ENCODE data around the gene CRNN. TPM values are rescaled to one million over a fixed set of nuclear protein-coding genes. Genes with fewer than 3 reads are reported as not detected.

CRNN gene
- total RNA-seq, 8 experiments from 2014 or later: 0.17 to 0.62 (median 0.35) TPM; not detected in 4

GRCh38 chr1:152411134-152411533, 2.9 kb downstream of the CRNN start:
- H3K4me1 ChIP-seq (replicated peaks in 1 of 2): no peaks in the 10 kb centered on the region

GRCh38 chr1:152410599-152410998, 3.5 kb downstream of the CRNN start:
- WGBS, 10 experiments: 39 to 73% (median 63%) methylated on average over 2 to 7 of the region's 7 CpGs; no CpG with 5 or more reads in 5 of the 10 experiments
- H3K4me3 ChIP-seq: no peak overlapping the region
- H3K27ac ChIP-seq: no peak overlapping the region
- in situ Hi-C loops (cut with MboI; ENCODE audit: low pct_unique_long_range_greater_than_20kb in 2 of 9, low sequenced_read_pairs in 9 of 9, unreplicated experiment in 9 of 9): no loop called here
- no peaks in the 10 kb centered on the region for H3K4me1 ChIP-seq (replicated peaks in 1 of 2)
- no peak for ATAC-seq (replicated peaks in 6 of 8)

More at GRCh38 chr1:152411134-152411533, 2.9 kb downstream of the CRNN start:
- 7 to 79% (median 46%) methylated on average over 2 of the region's 2 CpGs; no CpG with 5 or more reads in 3 of the 10 experiments for WGBS, 10 experiments
- no peak overlapping the region for H3K27ac ChIP-seq
- in situ Hi-C loops (cut with MboI; ENCODE audit: low pct_unique_long_range_greater_than_20kb in 2 of 9, low sequenced_read_pairs in 9 of 9, unreplicated experiment in 9 of 9): no loop called here
- no peak for ATAC-seq (replicated peaks in 6 of 8)
- no peak overlapping the region for H3K4me3 ChIP-seq

- in situ Hi-C loops (cut with MboI; ENCODE audit: low pct_unique_long_range_greater_than_20kb in 2 of 9, low sequenced_read_pairs in 9 of 9, unreplicated experiment in 9 of 9): no loop called here
- no peak for ATAC-seq (replicated peaks in 6 of 8)
- Histone ChIP-seq H3K4me3 (no peak overlapping the region), H3K4me1 (replicated peaks in 1 of 2) (no peaks in the 10 kb centered on the region), H3K27ac (no peak overlapping the region)
- 18 to 60% (median 21%) methylated on average over 1 to 2 of the region's 3 CpGs; no CpG with 5 or more reads in 5 of the 10 experiments for WGBS, 10 experiments
Observed at GRCh38 chr1:152410028-152410427, 4.0 kb downstream of the CRNN start.

GRCh38 chr1:152408664-152409063, 5.4 kb downstream of the CRNN start:
- in situ Hi-C loops (cut with MboI; ENCODE audit: low pct_unique_long_range_greater_than_20kb in 2 of 9, low sequenced_read_pairs in 9 of 9, unreplicated experiment in 9 of 9): no loop called here
- Histone ChIP-seq H3K4me1 (replicated peaks in 1 of 2) (no peaks in the 10 kb centered on the region), H3K27ac (no peak overlapping the region), H3K4me3 (no peak overlapping the region)
- ATAC-seq (replicated peaks in 6 of 8): no peak
- WGBS, 10 experiments: 15 to 100% (median 74%) methylated on average over 2 to 4 of the region's 4 CpGs; no CpG with 5 or more reads in 1 of the 10 experiments

- Histone ChIP-seq H3K27ac (no peak overlapping the region), H3K4me1 (replicated peaks in 1 of 2) (no peaks in the 10 kb centered on the region), H3K4me3 (no peak overlapping the region)
- 0 to 70% (median 20%) methylated on average over 1 to 8 of the region's 8 CpGs; no CpG with 5 or more reads in 1 of the 10 experiments for WGBS, 10 experiments
- ATAC-seq (replicated peaks in 6 of 8): peak in 3 of 8 experiments; percentile 71 to 92 (median 92)
- in situ Hi-C loops (cut with MboI; ENCODE audit: low pct_unique_long_range_greater_than_20kb in 2 of 9, low sequenced_read_pairs in 9 of 9, unreplicated experiment in 9 of 9): no loop called here
Observed at GRCh38 chr1:152398812-152399698, 15.0 kb downstream of the CRNN start.

GRCh38 chr1:152397474-152397873, 16.6 kb downstream of the CRNN start:
- Histone ChIP-seq H3K4me3 (no peak overlapping the region), H3K27ac (no peak overlapping the region), H3K4me1 (replicated peaks in 1 of 2) (no peaks in the 10 kb centered on the region)
- peak in 1 of 8 experiments; percentile 14 for ATAC-seq (replicated peaks in 6 of 8)
- in situ Hi-C loops (cut with MboI; ENCODE audit: low pct_unique_long_range_greater_than_20kb in 2 of 9, low sequenced_read_pairs in 9 of 9, unreplicated experiment in 9 of 9): no loop called here
- WGBS, 10 experiments: 20 to 87% (median 59%) methylated on average over 1 to 5 of the region's 5 CpGs; no CpG with 5 or more reads in 2 of the 10 experiments

- WGBS, 10 experiments: 0 to 27% (median 9%) methylated on average over 1 of the region's 1 CpG; no CpG with 5 or more reads in 1 of the 10 experiments
- no peak for ATAC-seq (replicated peaks in 6 of 8)
- no peak overlapping the region for H3K4me3 ChIP-seq
Observed at GRCh38 chr1:152394151-152394550, 19.9 kb downstream of the CRNN start.

GRCh38 chr1:152392909-152393308, 21.2 kb downstream of the CRNN start:
- peak in 2 of 8 experiments; percentile 52 to 72 for ATAC-seq (replicated peaks in 6 of 8)
- in situ Hi-C loops (cut with MboI; ENCODE audit: low pct_unique_long_range_greater_than_20kb in 2 of 9, low sequenced_read_pairs in 9 of 9, unreplicated experiment in 9 of 9): no loop called here
- Histone ChIP-seq H3K4me3 (no peak overlapping the region), H3K27ac (no peak overlapping the region), H3K4me1 (replicated peaks in 1 of 2) (no peaks in the 10 kb centered on the region)
- 0 to 84% (median 46%) methylated on average over 1 to 2 of the region's 2 CpGs for WGBS, 10 experiments

More at GRCh38 chr1:152394151-152394550, 19.9 kb downstream of the CRNN start:
- in situ Hi-C loops (cut with MboI; ENCODE audit: low pct_unique_long_range_greater_than_20kb in 2 of 9, low sequenced_read_pairs in 9 of 9, unreplicated experiment in 9 of 9): no loop called here
- Histone ChIP-seq H3K27ac (no peak overlapping the region), H3K4me1 (replicated peaks in 1 of 2) (no peaks in the 10 kb centered on the region)

- H3K4me1 ChIP-seq (replicated peaks in 1 of 2): no peaks in the 10 kb centered on the region
- ATAC-seq (replicated peaks in 6 of 8): no peak
- no peak overlapping the region for H3K4me3 ChIP-seq
- H3K27ac ChIP-seq: no peak overlapping the region
- in situ Hi-C loops (cut with MboI; ENCODE audit: low pct_unique_long_range_greater_than_20kb in 2 of 9, low sequenced_read_pairs in 9 of 9, unreplicated experiment in 9 of 9): no loop called here
- 0 to 83% (median 44%) methylated on average over 1 to 4 of the region's 4 CpGs; no CpG with 5 or more reads in 2 of the 10 experiments for WGBS, 10 experiments
Observed at GRCh38 chr1:152388889-152389288, 25.2 kb downstream of the CRNN start.

- H3K4me3 ChIP-seq: no peak overlapping the region
- in situ Hi-C loops (cut with MboI; ENCODE audit: low pct_unique_long_range_greater_than_20kb in 2 of 9, low sequenced_read_pairs in 9 of 9, unreplicated experiment in 9 of 9): no loop called here
- no peak for ATAC-seq (replicated peaks in 6 of 8)
- no peak overlapping the region for H3K27ac ChIP-seq
- 29 to 100% (median 46%) methylated on average over 1 to 2 of the region's 2 CpGs; no CpG with 5 or more reads in 2 of the 10 experiments for WGBS, 10 experiments
- no peaks in the 10 kb centered on the region for H3K4me1 ChIP-seq (replicated peaks in 1 of 2)
Observed at GRCh38 chr1:152386940-152387339, 27.1 kb downstream of the CRNN start.

- 37 to 86% (median 66%) methylated on average over 1 to 16 of the region's 16 CpGs; no CpG with 5 or more reads in 2 of the 10 experiments for WGBS, 10 experiments
- H3K4me3 ChIP-seq: no peak overlapping the region
- no peak overlapping the region for H3K27ac ChIP-seq
- ATAC-seq (replicated peaks in 6 of 8): no peak
- H3K4me1 ChIP-seq (replicated peaks in 1 of 2): no peaks in the 10 kb centered on the region
- in situ Hi-C loops (cut with MboI; ENCODE audit: low pct_unique_long_range_greater_than_20kb in 2 of 9, low sequenced_read_pairs in 9 of 9, unreplicated experiment in 9 of 9): no loop called here
Observed at GRCh38 chr1:152380932-152381331, 33.1 kb downstream of the CRNN start.

GRCh38 chr1:152374451-152374850, 39.6 kb downstream of the CRNN start:
- Histone ChIP-seq H3K4me1 (replicated peaks in 1 of 2) (no peaks in the 10 kb centered on the region), H3K4me3 (no peak overlapping the region), H3K27ac (no peak overlapping the region)
- WGBS, 10 experiments: 41 to 100% (median 67%) methylated on average over 1 to 3 of the region's 3 CpGs; no CpG with 5 or more reads in 5 of the 10 experiments
- no peak for ATAC-seq (replicated peaks in 6 of 8)
- in situ Hi-C loops (cut with MboI; ENCODE audit: low pct_unique_long_range_greater_than_20kb in 2 of 9, low sequenced_read_pairs in 9 of 9, unreplicated experiment in 9 of 9): no loop called here

- 0 to 90% (median 21%) methylated on average over 1 of the region's 1 CpG; no CpG with 5 or more reads in 2 of the 10 experiments for WGBS, 10 experiments
- Histone ChIP-seq H3K27ac (no peak overlapping the region), H3K4me1 (replicated peaks in 1 of 2) (no peaks in the 10 kb centered on the region), H3K4me3 (no peak overlapping the region)
- peak in 1 of 8 experiments; percentile 73 for ATAC-seq (replicated peaks in 6 of 8)
- in situ Hi-C loops (cut with MboI; ENCODE audit: low pct_unique_long_range_greater_than_20kb in 2 of 9, low sequenced_read_pairs in 9 of 9, unreplicated experiment in 9 of 9): no loop called here
Observed at GRCh38 chr1:152372672-152373071, 41.4 kb downstream of the CRNN start.
